ENCODE measurements around the gene TMEM117. TPM values are rescaled to one million over a fixed set of nuclear protein-coding genes. Genes with fewer than 3 reads are reported as not detected.

TMEM117 gene
- polyA plus RNA-seq, 3 donors, result 14.7 to 15.8 (median 14.8) TPM

GRCh38 chr12:43882578-43883178, 46.8 kb downstream of the TMEM117 start:
- DNase-seq (ENCODE audit: low read depth in 3 of 3, low spot score in 2 of 3), result peak in 2 of 3 donors; percentile 32 to 36

DNA sequence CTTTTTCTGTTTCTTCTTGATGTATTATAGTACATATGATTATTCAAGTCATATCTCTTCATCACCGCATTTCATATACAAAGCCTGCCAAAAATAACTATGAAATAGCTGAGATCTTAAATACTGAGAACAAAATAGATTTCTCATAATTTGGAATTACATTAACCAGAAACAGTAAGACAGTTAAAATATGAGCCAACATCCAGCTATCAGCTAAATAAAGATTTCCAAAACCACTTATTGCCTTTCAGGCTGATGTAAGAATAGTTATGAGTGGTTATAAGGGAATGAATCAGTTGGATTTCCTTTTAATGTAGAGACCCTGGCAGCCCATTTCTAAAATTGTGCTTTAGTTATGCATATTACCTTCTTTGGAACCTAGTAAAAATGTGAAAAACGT, 47.4 kb downstream of the TMEM117 start:
- no peak for DNase-seq (ENCODE audit: low read depth in 3 of 3, low spot score in 2 of 3)

- DNase-seq (ENCODE audit: low read depth in 3 of 3, low spot score in 2 of 3), result no peak
Observed at GRCh38 chr12:43883748-43884147, 47.9 kb downstream of the TMEM117 start.

GRCh38 chr12:43884683-43885410, 49.0 kb downstream of the TMEM117 start:
- DNase-seq (ENCODE audit: low read depth in 3 of 3, low spot score in 2 of 3), result no peak

DNA sequence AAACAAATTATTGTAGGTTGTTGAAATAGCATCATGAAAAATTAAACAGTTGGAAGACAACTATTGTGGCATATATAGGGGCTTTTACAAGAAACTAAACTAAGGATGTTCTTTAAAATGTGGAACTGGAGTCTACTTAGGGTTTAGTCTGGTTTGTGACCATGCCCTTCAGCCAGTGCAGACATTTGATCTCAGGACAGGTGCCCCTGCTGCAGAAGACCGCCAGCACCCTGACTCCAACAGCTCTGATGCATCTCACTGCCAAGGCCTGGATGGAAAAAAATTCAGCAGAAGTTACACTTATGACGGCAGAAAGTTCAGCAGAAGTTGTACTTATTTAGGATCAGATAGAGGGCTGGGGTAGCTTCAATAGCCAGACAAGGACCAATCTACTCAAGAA, 51.5 kb downstream of the TMEM117 start:
- no peak for DNase-seq (ENCODE audit: low read depth in 3 of 3, low spot score in 2 of 3)

- DNase-seq (ENCODE audit: low read depth in 3 of 3, low spot score in 2 of 3), result no peak
Observed at GRCh38 chr12:43891856-43892574, 56.1 kb downstream of the TMEM117 start.

GRCh38 chr12:43893670-43894069, 57.8 kb downstream of the TMEM117 start:
- DNase-seq (ENCODE audit: low read depth in 3 of 3, low spot score in 2 of 3), result no peak

DNA sequence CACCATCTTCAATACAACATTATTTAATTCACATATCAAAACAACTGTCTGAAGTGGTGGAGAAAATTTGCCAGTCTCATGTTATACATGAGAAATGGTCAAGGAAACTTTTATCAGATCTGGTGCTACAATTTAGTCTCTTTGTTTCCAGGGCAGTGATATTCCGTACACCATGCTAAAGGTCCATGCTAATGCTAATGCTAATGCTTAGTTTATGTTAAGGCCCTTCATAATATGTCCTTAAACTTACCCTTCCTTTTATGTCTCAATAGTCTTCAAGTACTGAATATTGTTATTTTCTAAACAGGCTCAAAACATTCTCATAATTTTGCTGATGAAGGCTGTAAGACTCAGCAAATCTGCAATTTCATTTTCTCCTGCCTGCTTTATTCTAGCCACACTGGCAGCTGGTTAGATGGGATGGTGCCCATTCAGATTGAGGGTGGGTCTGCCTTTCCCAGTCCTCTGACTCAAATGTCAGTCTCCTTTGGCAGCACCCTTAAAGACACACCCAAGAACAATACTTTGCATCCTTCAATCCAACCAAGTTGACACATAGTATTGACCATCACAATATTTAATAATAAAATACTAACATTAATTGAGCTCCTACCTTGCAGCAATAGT, 59.8 kb downstream of the TMEM117 start:
- no peak for DNase-seq (ENCODE audit: low read depth in 3 of 3, low spot score in 2 of 3)

GRCh38 chr12:43896496-43896895, 60.6 kb downstream of the TMEM117 start:
- DNase-seq (ENCODE audit: low read depth in 3 of 3, low spot score in 2 of 3), result no peak

- no peak for DNase-seq (ENCODE audit: low read depth in 3 of 3, low spot score in 2 of 3)
Observed at GRCh38 chr12:43898474-43898873, 62.6 kb downstream of the TMEM117 start.

GRCh38 chr12:43899574-43899973, 63.7 kb downstream of the TMEM117 start:
- DNase-seq (ENCODE audit: low read depth in 3 of 3, low spot score in 2 of 3), result no peak

DNA sequence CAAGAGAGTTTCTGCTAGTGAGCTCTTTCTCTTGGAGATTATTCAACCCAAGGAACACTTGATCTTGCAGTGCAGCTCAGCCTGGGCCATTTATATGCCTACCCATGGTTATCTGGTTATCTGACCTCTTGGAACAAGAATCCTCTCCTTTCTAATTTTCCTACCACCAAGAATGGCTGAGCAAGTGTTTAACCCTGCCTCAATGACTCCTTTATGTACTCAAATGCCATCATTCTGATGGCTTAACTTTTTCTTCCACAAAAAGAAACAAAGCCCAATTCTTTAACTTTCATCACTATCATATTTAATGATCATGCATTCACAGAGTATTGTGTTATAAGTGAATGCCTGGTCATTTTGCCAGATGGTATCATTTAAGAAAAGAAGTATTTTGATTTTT, 67.8 kb downstream of the TMEM117 start:
- no peak for DNase-seq (ENCODE audit: low read depth in 3 of 3, low spot score in 2 of 3)

GRCh38 chr12:43912859-43913258, 77.0 kb downstream of the TMEM117 start:
- no peak for DNase-seq (ENCODE audit: low read depth in 3 of 3, low spot score in 2 of 3)

- no peak for DNase-seq (ENCODE audit: low read depth in 3 of 3, low spot score in 2 of 3)
Observed at GRCh38 chr12:43914391-43914790, 78.5 kb downstream of the TMEM117 start.

DNA sequence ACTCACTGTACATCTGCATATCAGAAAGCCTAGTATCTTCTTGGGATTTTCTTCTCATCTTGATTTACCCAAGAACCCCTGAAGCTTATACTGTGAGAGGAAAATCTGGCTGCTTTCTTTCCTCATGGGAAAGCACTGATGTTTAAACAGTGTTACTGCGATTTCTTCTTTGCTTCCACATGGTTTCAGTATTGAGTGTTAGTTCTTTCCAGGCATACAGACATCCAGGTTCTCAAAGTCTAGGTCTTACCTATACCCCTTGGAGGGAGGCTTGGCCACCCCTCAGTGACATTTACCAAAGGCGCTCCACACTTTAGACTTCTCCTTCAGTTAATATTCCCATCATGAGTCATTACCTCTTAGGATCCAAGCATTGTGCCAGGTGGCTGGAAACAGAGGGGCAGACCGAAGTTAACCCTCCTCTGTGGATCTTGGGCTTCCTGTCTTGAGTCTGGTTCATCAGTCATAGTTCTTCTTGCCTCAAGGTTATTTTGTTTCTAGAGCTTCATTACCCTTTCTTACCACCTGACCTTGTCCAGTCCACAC, 79.1 kb downstream of the TMEM117 start:
- DNase-seq (ENCODE audit: low read depth in 3 of 3, low spot score in 2 of 3), result no peak

DNA sequence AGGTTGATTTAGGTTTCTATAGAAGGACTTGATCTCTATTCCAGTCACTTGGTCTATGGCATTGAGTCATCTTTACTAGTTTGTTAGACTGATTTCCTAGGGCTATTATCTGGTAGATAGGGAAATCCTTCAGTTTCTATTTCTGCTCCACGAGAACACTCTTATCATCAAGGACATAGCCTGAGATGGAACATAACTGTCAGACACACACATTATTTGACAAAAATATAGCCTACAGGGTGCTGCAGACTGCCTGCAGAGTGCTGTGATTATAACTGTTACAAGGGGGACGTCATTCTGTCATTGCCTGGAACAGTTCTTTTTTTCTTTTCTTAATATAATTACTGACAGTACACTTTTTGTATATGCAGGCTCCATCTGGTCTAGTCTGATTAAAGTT, 82.0 kb downstream of the TMEM117 start:
- no peak for DNase-seq (ENCODE audit: low read depth in 3 of 3, low spot score in 2 of 3)

GRCh38 chr12:43921666-43922337, 85.9 kb downstream of the TMEM117 start:
- DNase-seq (ENCODE audit: low read depth in 3 of 3, low spot score in 2 of 3), result no peak

- no peak for DNase-seq (ENCODE audit: low read depth in 3 of 3, low spot score in 2 of 3)
Observed at GRCh38 chr12:43930032-43930431, 94.2 kb downstream of the TMEM117 start.

GRCh38 chr12:43931187-43931586, 95.3 kb downstream of the TMEM117 start:
- DNase-seq (ENCODE audit: low read depth in 3 of 3, low spot score in 2 of 3), result no peak

GRCh38 chr12:43935581-43935980, 99.7 kb downstream of the TMEM117 start:
- DNase-seq (ENCODE audit: low read depth in 3 of 3, low spot score in 2 of 3), result no peak

DNA sequence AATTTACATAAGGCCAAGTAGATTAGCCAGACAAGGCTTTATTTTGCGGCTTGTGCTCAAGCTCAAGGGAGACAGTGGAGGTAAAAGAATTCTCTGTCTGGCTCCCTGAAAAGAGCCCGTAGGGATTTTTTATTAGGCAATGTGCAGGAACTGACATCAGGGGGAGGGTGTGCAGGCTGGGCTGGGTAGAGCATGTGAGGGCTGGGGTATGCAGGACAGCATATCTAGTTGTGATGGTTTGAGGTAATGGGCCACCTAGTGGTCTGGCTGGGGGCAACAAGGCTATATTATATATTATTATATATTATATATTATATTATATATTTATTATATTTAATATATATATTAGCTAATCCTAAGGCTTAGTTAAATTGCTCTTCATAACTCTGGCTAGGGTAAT, 102.1 kb downstream of the TMEM117 start:
- DNase-seq (ENCODE audit: low read depth in 3 of 3, low spot score in 2 of 3), result no peak

Measured in right renal cortex interstitium (tissue), 3 donors.